ENCODE measurements around the gene SBF2.

Gene SBF2

GRCh38 chr11:10268746-10269488 lies 25.1 kb downstream of the SBF2 start:
- no peak for TF ChIP-seq FOXP2 (optimal IDR thresholded peaks at IDR 0.05; ENCODE audit: borderline replicate concordance, extremely low read depth, extremely low read length, insufficient read depth)
- no peak for TF ChIP-seq POLR2AphosphoS5 (IDR thresholded peaks at IDR 0.05; ENCODE audit: low read depth, low read length)
- TF ChIP-seq REST (IDR thresholded peaks at IDR 0.05; ENCODE audit: insufficient read depth in 1 of 2, low read depth in 2 of 2, low read length in 2 of 2), result no peak
- TF ChIP-seq TAF1 (IDR thresholded peaks at IDR 0.05; ENCODE audit: borderline replicate concordance, insufficient read depth, low read length), result no peak
- no peak for TF ChIP-seq SIN3A (IDR thresholded peaks at IDR 0.05; ENCODE audit: borderline replicate concordance, insufficient read depth, low read length)

GRCh38 chr11:10267821-10268220 lies 26.2 kb downstream of the SBF2 start:
- TF ChIP-seq SIN3A (IDR thresholded peaks at IDR 0.05; ENCODE audit: borderline replicate concordance, insufficient read depth, low read length) (no peak), TAF1 (IDR thresholded peaks at IDR 0.05; ENCODE audit: borderline replicate concordance, insufficient read depth, low read length) (no peak), POLR2AphosphoS5 (IDR thresholded peaks at IDR 0.05; ENCODE audit: low read depth, low read length) (no peak), REST (IDR thresholded peaks at IDR 0.05; ENCODE audit: insufficient read depth in 1 of 2, low read depth in 2 of 2, low read length in 2 of 2) (no peak), FOXP2 (optimal IDR thresholded peaks at IDR 0.05; ENCODE audit: borderline replicate concordance, extremely low read depth, extremely low read length, insufficient read depth) (no peak)

- TF ChIP-seq TAF1 (IDR thresholded peaks at IDR 0.05; ENCODE audit: borderline replicate concordance, insufficient read depth, low read length) (no peak), FOXP2 (optimal IDR thresholded peaks at IDR 0.05; ENCODE audit: borderline replicate concordance, extremely low read depth, extremely low read length, insufficient read depth) (no peak), REST (IDR thresholded peaks at IDR 0.05; ENCODE audit: insufficient read depth in 1 of 2, low read depth in 2 of 2, low read length in 2 of 2) (no peak), SIN3A (IDR thresholded peaks at IDR 0.05; ENCODE audit: borderline replicate concordance, insufficient read depth, low read length) (no peak), POLR2AphosphoS5 (IDR thresholded peaks at IDR 0.05; ENCODE audit: low read depth, low read length) (no peak)
Observed at GRCh38 chr11:10265936-10266335, 28.1 kb downstream of the SBF2 start.

GRCh38 chr11:10263929-10264328 lies 30.1 kb downstream of the SBF2 start:
- TF ChIP-seq SIN3A (IDR thresholded peaks at IDR 0.05; ENCODE audit: borderline replicate concordance, insufficient read depth, low read length) (no peak), FOXP2 (optimal IDR thresholded peaks at IDR 0.05; ENCODE audit: borderline replicate concordance, extremely low read depth, extremely low read length, insufficient read depth) (no peak), POLR2AphosphoS5 (IDR thresholded peaks at IDR 0.05; ENCODE audit: low read depth, low read length) (no peak), REST (IDR thresholded peaks at IDR 0.05; ENCODE audit: insufficient read depth in 1 of 2, low read depth in 2 of 2, low read length in 2 of 2) (no peak), TAF1 (IDR thresholded peaks at IDR 0.05; ENCODE audit: borderline replicate concordance, insufficient read depth, low read length) (no peak)

All from PFSK-1 (cell line).